Measurements from ENCODE around the gene UBAC1.
"Not testable (repeated sequence)": the region's sequence is repeated elsewhere in the genome, so short reads cannot be mapped to it uniquely, and the experiment has no call there.

The UBAC1 gene

DNA sequence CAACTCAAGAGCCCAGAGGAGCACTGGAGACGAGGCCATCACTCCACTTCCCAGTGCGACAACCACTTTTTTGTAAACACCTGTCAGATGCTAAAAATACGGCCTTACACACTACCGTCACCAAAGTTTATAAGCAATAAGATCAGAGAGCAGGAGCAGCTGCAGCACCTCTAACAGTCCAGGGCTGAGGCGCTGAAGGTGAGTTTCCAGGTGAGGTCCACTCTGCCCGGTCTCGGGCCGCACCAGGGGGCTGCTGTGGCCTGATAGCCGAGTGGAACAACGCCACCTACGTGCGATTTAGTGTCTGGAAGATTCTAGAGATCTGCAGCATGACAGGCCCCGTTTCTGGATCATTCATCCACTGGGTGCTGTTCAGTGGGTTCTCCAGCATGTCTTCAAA lies 28.1 kb downstream of the UBAC1 start:
- FAIRE-seq, result no peak

- no peak for FAIRE-seq
Measured at GRCh38 chr9:135932656-135933055, 28.5 kb downstream of the UBAC1 start.

DNA sequence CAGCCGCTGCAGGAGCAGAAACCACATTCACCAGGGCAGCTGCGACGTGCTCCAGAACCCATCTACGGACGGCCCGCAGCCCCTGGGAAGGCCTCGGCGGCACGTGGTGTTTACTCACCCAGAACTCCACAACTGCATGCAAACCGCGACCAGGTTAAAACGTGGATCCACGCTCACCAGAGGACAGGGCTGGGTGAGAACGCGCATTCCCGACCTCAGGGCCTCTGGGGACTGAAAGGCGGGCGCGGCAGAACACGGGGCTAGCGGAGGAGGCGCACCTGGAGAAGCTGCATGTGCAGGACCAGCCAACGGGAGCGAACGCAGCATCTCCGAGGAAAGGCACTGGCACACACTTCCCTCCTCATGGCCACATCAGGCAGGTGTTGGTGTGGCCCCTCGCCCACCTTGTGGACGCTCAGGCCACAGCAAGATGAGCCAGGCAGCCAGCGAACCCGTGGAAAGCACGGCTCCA lies 29.8 kb downstream of the UBAC1 start:
- no peak for FAIRE-seq

DNA sequence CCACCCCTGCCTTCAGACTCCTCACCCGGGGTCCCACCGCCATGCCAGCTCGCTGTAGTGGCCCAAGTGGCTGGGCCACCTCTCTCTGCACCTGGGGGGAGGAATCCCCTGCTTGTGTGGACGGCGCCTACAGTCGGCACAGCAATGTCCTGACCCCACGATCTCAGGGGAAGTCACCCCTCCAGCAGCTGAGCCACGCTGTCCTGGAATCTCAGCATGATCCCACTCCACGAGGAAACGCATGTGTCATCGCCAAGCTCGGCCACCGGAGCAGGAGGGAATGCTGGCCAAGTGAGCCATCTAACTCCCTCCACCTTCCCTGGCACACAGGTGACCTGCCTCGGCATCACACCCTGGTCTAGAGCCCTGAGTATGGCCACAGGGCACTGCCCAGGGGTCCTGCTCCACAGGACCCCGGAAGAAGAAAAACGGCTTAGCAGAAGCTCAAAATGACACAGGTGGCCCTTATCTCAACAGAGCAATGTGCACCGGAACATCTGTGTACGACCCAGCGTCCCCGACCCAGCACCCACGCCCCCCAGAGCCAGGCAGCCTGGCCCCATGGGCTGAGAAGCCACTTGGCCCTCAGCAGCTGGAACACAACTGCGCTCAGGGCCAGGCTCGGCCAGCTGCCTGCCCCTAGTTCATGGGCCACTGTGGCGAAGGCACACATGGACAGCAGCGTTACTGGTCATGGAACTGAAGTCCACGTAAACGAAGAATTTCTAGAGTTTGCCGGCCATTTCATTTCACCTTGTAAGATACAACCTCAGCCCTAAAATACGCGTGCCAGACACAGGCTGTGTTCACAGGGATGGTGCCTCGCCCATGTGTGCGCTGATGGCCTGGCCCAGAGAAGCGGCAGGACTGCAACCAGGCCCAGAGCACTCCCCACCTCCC lies 30.5 kb downstream of the UBAC1 start:
- FAIRE-seq, result no peak

GRCh38 chr9:135929656-135930445 lies 31.3 kb downstream of the UBAC1 start:
- FAIRE-seq, result no peak

- no peak for FAIRE-seq
Measured at GRCh38 chr9:135928731-135929655, 32.2 kb downstream of the UBAC1 start.

DNA sequence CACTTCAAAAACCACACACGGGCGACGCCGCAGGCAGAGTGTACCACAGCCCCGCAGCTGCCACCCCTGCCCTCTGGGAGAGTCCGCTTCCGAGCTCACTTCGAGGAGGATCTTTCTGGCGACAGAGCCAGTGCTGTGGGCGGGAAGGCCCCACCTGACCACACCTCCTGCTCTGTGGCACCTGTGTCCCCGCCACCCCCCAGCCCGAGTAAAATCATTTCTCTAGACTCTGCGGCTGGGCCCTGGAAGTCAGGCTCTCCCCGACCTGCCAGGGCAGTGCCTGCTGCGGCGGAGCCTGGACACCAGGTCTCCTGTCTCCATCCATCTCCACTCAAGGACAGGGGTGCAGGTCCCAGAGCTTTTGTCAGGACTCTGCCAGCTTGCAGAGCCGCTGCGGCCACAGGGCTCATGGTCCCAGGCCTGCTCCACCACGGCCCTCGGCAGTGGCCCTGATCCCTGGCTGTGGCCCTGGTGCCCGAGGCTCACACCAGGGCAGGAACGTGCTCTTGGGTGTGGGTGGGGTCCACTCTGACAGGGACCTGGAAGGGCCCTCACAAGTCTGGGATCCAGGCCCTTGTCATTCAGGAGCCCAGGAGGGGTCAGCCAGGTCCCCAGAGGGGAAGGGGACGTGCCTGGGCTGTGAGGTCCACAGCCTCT lies 33.0 kb downstream of the UBAC1 start:
- FAIRE-seq, result no peak

DNA sequence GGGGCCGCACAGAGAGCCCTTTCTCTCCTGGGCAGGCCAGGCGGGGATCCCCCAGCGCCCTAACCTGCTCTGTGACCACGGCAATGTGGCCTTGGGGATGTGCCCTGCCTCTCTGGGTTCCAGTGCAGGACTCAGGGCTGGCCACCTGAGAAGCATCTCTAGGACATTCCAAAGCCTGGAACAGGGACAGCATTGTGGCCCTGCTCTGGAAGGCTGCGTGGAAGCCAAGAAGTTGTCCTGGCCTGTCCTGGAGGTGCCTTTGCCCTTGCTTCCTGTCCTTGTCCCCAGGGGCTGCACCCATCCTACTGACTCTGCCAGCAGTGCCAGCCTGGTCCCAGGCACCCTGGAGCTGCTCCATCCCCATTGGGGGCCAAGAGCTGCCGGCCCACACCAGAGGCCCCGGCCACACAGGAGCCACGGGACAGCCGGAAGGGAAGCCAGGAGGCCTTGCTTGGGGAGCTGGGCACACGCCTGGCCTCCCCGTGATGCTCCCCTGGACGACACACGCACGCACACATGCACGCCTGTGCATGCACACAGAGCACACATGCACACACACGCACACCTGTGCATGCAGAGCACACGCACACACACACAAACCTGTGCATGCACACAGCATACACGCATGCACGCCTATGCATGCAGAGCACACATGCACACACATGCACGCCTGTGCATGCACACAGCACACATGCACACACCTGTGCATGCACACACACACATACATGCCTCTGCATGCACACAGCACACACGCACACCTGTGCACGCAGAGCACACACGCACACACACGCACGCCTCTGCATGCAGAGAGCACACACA lies 33.8 kb downstream of the UBAC1 start:
- no peak for FAIRE-seq

- FAIRE-seq, result no peak
Measured at GRCh38 chr9:135926402-135927194, 34.6 kb downstream of the UBAC1 start.

DNA sequence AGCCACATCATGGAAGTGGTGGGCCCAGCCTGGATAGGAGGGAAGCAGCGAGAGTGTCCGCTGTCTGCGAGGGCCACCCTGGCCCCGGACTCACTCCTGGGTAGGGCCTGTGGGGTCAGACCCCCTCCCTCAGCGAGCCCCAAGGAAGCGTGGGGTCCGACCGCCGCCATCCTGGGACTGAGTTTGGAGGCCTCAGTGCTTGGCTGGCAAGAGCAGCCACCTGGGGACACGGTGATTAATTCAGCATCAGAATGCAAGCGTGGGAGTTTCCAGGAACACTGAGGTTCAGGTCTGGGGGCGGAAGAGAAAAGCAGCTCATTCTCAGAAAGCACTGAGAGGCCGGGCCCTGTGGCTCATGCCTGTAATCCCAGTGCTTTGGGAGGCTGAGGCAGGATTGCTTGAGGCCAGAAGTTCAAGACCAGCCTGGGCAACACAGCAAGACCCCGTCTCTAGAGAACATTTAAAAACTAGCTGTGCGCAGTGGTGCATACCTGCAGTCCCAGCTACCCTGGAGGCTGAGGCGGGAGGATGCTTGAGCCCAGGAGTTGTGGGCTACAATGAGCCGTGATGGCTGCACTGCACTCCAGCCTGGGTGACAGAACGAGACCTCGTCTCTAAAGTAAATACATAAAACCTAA lies 35.6 kb downstream of the UBAC1 start:
- no peak for FAIRE-seq

DNA sequence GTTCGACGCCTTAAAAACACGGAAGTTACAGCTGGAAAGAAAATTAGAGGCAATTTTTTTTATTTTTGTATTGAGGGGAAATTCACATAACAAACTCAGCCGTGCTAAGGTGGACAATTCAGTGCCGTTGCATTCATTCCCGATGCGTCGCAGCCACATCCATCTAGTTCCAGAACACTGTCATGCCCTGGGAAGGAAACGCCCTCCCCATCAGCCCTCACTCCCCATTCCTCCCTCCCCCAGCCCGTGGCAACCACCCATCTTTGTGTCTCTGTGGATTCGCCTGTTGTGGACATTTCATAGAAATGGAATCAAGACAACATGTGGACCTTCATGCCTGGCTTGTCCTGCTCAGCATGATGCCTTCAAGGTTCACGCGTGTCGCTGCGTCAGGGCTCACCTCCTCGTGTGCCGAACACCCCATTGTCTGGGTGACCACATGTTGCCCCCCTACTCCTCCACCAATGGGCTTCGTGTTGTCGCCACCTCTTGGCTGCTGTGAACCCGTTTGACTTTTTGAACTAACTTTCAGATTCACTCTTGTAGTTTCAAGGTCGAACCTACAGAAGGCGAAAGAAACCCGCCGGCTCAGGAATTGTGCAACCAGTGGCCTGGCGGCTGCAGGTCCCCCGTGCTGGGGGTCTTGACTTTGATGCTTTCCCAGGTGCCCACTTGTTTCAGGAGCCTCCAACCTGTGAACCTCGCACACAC lies 36.4 kb downstream of the UBAC1 start:
- no peak for FAIRE-seq

DNA sequence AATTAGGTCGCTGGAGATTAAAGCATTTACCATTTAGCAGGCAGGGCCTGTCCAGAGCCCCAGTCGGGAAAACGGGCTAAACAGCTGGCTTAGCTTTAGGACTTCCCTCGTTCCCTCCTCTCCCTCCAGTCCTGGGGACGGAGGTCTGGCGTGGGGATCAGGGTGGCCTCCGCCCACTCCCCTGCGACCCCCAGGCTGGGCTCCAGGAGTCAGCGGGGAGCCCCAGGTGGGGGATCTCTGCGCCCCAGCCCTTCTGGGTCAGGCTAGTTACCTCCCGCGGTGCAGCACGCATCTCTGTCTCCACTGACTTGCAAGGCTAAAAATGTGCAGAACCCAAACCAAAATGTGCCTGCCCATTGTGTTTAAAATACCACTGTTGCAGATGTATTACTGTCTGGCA lies 37.7 kb downstream of the UBAC1 start:
- FAIRE-seq, result no peak

- FAIRE-seq, result no peak
Measured at GRCh38 chr9:135921749-135922310, 39.3 kb downstream of the UBAC1 start.

DNA sequence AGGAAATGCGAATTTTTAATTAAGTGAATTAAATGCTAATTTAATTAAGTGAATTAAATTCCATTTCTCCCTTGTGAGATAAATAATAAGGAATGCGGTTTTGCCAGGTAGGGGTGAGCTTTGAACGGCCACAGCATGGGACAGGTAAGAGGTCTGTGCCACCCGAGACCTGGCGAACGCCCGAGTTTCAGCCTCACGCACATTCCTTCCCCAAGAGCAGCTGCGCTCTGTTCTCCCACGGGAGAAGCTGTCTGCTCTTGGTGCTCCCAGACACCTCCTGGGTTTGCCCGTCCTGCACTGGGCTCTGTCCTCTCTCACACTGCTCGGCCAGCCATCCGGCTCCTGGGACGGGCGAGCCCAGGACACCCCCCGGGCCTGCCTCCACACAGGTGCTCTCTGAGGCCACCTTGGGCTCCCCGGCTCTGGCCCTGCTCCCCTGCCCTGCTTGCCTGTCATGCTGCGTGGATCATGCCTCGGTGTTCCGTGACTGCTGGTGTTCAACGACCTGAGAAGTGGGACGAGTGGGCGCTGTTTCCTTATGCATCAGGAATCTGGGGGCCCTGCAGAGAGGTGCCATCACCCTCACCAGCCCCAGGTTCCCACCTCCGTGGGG lies 40.1 kb downstream of the UBAC1 start:
- no peak for FAIRE-seq

- no peak for FAIRE-seq
Measured at GRCh38 chr9:135920256-135920930, 40.8 kb downstream of the UBAC1 start.

GRCh38 chr9:135919318-135919890 lies 41.8 kb downstream of the UBAC1 start:
- no peak for FAIRE-seq

DNA sequence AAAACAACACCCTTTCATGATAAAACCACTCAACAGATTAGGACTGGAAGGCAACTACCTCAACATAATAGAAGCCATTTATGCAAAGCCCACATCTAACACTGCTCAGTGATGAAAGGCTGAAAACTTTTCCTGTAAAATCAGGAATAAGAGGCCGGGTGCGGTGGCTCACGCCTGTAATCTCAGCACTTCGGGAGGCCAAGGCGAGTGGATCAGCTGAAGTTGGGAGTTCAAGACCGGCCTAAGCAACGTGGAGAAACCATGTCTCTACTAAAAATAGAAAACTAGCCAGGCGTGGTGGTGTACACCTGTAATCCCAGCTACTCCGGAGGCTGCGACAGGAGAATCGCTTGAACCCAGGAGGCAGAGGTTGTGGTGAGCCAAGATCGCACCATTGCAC lies 44.9 kb downstream of the UBAC1 start:
- FAIRE-seq, result not testable (repeated sequence)

Measured in TTC549 (cell line).